Measurements from ENCODE around the gene GRAMD1A.

Gene GRAMD1A

DNA sequence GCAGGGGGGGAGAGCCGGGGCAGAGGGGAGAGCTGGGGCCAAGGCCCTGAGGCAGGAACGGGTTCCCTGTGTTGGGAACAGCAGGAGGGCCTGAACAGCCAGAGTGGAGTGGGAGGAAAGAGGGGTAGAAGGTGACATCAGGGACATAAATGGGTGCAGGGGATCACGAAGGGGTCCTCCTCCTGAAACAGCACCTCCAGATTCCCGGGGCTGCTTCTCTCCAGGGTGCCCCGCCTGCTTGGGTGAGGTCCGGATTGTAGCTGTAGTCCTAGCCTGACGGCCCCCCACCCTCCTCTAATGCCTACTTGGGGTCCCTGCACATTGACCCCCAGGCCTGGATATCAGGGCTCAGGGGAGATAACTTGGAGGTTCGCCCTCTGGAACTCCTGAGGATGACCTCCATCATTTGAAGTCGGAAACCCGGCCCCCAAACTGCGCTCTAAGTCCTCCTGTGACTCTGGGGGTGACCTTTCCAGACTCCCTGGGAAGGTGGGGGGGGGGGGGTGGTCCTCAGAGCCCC is 29.7 kb downstream of the GRAMD1A start:
- Histone ChIP-seq H3K4me3 (ENCODE audit: low read length) (no peak overlapping the region), H3K4me1 (ENCODE audit: control insufficient read depth, insufficient read depth, low read length) (peaks cover 6% of the 10 kb centered on the region), H3K36me3 (ENCODE audit: control insufficient read depth, insufficient read depth, low read length) (no peaks in the 10 kb centered on the region), H3K27me3 (ENCODE audit: control insufficient read depth, insufficient read depth, low read length) (peaks cover 21% of the 10 kb centered on the region), H3K9ac (ENCODE audit: low read length) (peak overlapping the region; percentile 39), H3K9me3 (ENCODE audit: control insufficient read depth, low read length) (no peaks in the 10 kb centered on the region)

DNA sequence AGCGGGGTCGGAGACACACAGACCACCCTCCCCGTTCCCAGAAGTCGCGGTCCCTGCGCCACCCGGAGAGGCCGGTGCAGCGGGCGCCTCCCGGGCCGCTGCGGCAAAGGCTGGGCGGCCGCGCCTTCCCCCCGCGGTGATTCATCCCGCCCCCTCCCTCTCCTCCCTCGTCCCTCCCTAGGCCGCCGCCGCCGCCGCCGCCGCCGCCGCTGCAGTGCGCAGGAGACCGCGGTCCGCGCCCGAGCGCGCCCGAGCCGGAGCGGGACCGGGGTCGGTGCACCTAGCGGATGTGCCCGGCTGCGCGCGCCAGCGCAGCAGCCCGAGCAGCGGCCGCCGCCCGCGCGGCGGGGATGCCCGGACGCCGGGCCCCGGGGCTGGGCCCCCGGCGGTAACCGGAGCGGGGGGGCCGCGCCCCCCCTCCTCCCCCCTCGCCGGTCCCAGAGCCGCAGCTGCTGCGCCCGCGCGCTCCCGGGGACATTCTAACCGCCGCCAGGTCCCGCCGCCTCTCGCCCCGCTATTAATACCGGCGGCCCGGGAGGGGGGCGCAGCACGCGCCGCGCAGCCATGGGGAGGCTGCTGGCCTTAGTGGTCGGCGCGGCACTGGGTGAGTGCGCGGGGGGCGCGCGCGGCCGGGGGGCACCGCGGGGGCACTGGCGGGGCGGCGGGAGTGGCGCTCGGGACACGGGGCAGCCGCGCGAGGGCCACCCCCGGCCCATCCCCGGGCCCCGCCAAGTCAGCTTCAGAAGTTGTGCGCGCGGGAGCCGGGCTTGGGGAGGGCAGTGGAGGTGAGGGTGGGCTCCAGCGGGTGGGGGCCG is 30.3 kb downstream of the GRAMD1A start, which contains the start of gene SCN1B:
Gene SCN1B, plus strand, starts transcription at position 214 of the 815 bp plus-strand sequence. Its CDS starts 351 bp downstream, at position 565.
- no peaks in the 10 kb centered on the region for H3K36me3 ChIP-seq (ENCODE audit: control insufficient read depth, insufficient read depth, low read length)
- H3K9me3 ChIP-seq (ENCODE audit: control insufficient read depth, low read length): no peaks in the 10 kb centered on the region
- H3K9ac ChIP-seq (ENCODE audit: low read length): peak within 1 kb of the TSS; percentile 39
- H3K4me3 ChIP-seq (ENCODE audit: low read length): no peak within 1 kb of the TSS
- peaks cover 21% of the 10 kb centered on the region for H3K27me3 ChIP-seq (ENCODE audit: control insufficient read depth, insufficient read depth, low read length)
- H3K4me1 ChIP-seq (ENCODE audit: control insufficient read depth, insufficient read depth, low read length): peaks cover 6% of the 10 kb centered on the region

DNA sequence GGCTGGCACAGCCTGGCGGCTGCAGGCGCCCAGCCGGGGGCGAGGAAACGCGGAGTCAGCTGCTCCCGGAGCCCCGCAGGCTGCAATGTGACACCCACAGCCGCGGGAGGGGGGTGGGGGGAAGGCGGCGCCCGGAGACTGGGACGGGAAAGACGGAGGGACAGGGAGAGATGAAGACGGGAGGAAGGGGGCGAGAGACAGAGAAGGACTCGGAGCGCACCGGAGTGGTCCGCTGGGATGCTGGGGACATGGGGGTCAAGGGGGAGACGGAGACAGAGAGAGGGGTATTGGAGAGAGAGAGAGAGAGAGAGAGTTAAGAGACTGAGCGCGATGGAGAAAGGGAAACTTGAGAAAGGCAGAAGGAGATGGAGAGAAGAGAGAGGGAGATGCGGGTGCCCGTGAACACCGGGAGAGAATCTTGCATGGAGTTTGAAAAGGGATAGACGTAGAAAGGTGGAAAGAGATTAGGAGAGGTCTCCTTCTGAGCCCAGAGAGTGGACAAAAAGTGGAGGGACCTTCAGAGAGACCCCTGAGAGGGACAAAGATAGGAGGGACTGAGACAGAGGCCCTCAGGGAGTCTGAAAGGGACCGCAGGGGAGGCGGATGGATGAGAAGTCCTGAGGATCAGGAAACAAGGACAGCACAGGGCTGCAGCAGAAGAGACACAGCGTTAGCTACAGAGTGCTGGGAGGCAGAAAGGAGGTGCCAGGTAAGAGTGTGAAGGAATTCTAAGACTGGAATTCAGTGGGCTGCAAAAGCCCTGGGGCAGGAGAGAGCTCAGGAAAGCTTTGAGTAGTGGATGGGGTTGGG is 31.2 kb downstream of the GRAMD1A start:
- Histone ChIP-seq H3K27me3 (ENCODE audit: control insufficient read depth, insufficient read depth, low read length) (peaks cover 21% of the 10 kb centered on the region), H3K4me1 (ENCODE audit: control insufficient read depth, insufficient read depth, low read length) (peaks cover 6% of the 10 kb centered on the region), H3K9ac (ENCODE audit: low read length) (no peak overlapping the region), H3K36me3 (ENCODE audit: control insufficient read depth, insufficient read depth, low read length) (no peaks in the 10 kb centered on the region), H3K9me3 (ENCODE audit: control insufficient read depth, low read length) (no peaks in the 10 kb centered on the region), H3K4me3 (ENCODE audit: low read length) (no peak overlapping the region)

DNA sequence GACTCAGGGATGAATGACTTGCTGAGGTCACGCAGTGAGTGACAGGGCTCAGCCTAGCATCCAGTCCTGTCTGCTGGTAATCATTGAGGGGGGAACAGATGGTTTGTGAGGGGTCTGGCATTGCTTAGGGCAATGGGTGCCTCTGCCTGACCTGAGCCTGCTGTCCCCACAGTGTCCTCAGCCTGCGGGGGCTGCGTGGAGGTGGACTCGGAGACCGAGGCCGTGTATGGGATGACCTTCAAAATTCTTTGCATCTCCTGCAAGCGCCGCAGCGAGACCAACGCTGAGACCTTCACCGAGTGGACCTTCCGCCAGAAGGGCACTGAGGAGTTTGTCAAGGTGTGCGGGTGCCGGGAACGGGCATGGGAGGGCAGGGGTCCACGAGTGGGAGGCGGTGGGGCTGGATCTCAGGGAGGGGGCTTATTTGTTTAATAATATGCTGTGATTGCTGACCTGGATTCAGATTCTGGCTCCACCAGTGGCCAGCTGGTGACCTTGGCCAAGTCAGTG is 32.3 kb downstream of the GRAMD1A start:
- Histone ChIP-seq H3K27me3 (ENCODE audit: control insufficient read depth, insufficient read depth, low read length) (peaks cover 21% of the 10 kb centered on the region), H3K9me3 (ENCODE audit: control insufficient read depth, low read length) (no peaks in the 10 kb centered on the region), H3K4me3 (ENCODE audit: low read length) (no peak overlapping the region), H3K4me1 (ENCODE audit: control insufficient read depth, insufficient read depth, low read length) (peaks cover 6% of the 10 kb centered on the region), H3K9ac (ENCODE audit: low read length) (no peak overlapping the region), H3K36me3 (ENCODE audit: control insufficient read depth, insufficient read depth, low read length) (no peaks in the 10 kb centered on the region)

DNA sequence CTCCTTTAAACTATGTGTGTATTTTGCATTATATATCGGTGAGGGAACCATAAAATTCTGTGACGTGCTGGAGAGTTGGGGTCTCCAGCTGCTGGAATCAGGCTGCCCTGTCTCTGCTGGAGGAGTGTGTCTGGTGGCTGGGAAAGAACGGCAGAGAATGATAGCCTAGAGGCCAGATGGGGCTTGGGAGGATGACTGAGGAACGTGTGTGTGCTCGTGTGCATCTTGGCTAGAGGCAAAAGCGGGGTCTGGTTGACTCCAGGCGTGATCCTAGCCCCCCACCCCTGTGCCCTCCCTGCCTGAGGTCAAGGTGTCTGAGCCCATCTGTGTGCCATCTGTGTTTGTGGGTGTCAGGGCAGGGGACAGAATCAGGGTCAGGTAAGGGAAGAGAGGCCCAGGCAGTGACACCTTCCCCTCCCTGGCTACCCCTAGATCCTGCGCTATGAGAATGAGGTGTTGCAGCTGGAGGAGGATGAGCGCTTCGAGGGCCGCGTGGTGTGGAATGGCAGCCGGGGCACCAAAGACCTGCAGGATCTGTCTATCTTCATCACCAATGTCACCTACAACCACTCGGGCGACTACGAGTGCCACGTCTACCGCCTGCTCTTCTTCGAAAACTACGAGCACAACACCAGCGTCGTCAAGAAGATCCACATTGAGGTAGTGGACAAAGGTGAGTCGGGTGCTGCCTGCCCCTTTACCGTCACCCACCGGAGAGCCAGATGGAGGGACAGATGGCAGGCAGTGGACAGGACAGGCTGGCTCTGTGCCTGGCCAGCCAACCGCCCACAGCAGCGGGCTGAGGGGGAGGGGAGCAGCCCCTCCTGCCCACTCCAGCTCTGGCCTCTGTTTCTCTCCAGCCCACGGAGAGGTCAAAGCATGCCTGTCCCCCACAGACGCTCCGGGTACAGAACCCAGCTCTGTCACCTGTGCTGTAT is 33.2 kb downstream of the GRAMD1A start:
- H3K36me3 ChIP-seq (ENCODE audit: control insufficient read depth, insufficient read depth, low read length): no peaks in the 10 kb centered on the region
- peaks cover 6% of the 10 kb centered on the region for H3K4me1 ChIP-seq (ENCODE audit: control insufficient read depth, insufficient read depth, low read length)
- H3K4me3 ChIP-seq (ENCODE audit: low read length): no peak overlapping the region
- peaks cover 21% of the 10 kb centered on the region for H3K27me3 ChIP-seq (ENCODE audit: control insufficient read depth, insufficient read depth, low read length)
- no peak overlapping the region for H3K9ac ChIP-seq (ENCODE audit: low read length)
- H3K9me3 ChIP-seq (ENCODE audit: control insufficient read depth, low read length): no peaks in the 10 kb centered on the region

DNA sequence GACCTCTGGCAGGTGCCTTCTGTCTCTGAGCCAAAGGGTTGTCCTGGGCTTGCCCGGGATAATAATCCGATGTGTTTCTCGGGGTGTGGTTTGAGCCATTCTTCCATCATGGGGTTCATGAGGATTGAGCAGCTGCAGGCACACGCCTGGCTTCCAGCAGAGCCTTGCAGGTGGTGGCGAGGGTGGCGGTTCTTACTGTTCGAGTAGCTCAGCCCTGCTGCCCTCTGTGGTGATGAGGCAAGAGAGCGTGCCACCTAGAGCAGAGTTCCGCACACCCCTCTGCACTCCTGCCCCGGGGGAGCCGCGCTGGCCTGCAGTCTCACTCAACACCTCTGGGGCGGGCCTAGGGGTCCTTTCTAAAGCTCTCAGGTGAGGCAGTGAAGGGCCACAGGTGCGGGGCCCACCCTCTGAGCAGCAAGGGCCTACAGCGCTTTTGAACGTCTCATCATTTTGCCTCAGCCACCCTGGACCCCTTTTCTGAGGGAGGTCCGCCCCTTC is 33.9 kb downstream of the GRAMD1A start:
- no peak overlapping the region for H3K4me3 ChIP-seq (ENCODE audit: low read length)
- no peaks in the 10 kb centered on the region for H3K36me3 ChIP-seq (ENCODE audit: control insufficient read depth, insufficient read depth, low read length)
- H3K4me1 ChIP-seq (ENCODE audit: control insufficient read depth, insufficient read depth, low read length): peaks cover 6% of the 10 kb centered on the region
- H3K27me3 ChIP-seq (ENCODE audit: control insufficient read depth, insufficient read depth, low read length): peaks cover 21% of the 10 kb centered on the region
- no peaks in the 10 kb centered on the region for H3K9me3 ChIP-seq (ENCODE audit: control insufficient read depth, low read length)
- no peak overlapping the region for H3K9ac ChIP-seq (ENCODE audit: low read length)

DNA sequence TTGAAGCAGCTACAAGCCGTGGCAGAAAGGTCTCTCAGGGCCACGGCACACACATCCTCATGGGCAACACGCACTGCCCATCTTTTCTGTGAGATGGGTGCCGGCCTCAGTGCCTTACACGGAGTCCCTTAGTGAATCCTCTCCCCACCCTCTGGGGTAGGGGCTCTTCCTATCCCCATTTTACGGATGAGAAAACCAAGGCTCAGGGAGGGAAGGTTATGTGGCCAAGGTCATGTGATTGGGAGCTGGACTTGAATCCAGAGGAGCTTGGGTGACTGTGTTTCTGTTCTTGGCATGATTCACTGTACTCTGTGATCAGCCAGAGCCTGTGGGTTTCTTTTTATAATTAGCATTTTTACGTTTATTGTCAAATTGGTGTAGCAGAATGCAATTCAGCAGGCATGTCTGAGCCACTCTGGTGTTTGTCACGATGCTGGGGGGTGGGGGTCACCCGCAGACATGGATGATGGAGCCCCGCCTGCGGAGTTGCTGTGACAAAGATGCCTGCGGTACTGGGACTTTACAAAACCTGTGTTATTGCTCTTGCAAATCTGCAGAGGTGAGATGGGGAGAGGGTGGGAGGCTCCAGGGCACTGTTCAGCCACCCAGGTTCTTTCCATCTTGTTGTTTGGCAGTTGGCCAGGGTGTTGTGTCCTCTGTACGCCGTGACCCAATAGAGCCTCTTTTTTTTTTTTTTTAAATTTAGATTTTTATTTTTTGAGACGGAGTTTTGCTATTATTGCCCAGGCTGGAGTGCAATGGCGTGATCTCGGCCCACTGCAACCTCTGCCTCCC is 34.7 kb downstream of the GRAMD1A start:
- Histone ChIP-seq H3K4me3 (ENCODE audit: low read length) (no peak overlapping the region), H3K27me3 (ENCODE audit: control insufficient read depth, insufficient read depth, low read length) (peaks cover 19% of the 10 kb centered on the region), H3K4me1 (ENCODE audit: control insufficient read depth, insufficient read depth, low read length) (peaks cover 3% of the 10 kb centered on the region), H3K36me3 (ENCODE audit: control insufficient read depth, insufficient read depth, low read length) (no peaks in the 10 kb centered on the region), H3K9ac (ENCODE audit: low read length) (no peak overlapping the region), H3K9me3 (ENCODE audit: control insufficient read depth, low read length) (no peaks in the 10 kb centered on the region)

DNA sequence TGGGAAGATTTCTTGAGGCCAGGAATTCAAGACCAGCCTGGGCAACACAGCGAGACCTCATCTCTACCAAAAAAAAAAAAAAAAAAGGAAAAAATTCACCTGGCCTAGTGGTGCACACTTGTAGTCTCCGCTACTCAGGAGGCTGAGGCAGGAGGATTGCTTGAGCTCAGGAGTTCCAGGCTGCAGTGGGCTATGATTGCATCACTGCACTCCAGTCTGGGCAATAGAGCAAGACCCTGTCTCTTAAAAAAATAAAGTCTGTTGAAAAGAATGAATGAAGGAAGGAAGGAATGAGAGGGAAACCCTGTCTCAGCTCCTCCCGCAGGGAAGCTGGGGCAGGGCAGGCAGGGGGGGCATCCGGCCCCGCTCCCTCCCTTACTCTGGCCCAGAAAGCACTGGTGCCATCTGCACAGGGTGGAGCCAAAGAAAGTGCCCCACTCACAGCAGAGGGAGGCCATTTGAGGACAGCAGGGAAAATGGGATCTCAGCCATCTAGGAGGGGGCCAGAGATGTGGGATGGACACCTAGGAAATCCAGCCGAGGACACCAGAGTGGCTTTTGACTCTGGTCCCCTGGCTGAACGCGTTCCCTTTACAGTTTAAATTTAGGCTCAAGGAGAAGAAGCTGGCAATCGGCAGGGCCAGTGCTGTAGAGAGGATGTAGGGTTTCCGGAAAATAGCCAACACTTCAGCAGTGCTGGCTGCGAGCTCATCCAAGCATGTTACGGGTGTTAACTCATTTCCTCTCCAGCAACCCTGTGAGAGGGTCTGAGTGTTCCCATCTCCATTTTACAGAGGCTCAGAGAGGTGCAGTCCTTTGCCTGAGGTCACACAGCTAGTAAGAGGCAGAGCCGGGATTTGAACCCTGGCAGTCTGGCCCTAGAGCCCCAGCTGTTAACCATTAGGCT is 37.8 kb downstream of the GRAMD1A start:
- H3K9me3 ChIP-seq (ENCODE audit: control insufficient read depth, low read length): no peaks in the 10 kb centered on the region
- peaks cover 2% of the 10 kb centered on the region for H3K27me3 ChIP-seq (ENCODE audit: control insufficient read depth, insufficient read depth, low read length)
- H3K4me1 ChIP-seq (ENCODE audit: control insufficient read depth, insufficient read depth, low read length): peaks cover 27% of the 10 kb centered on the region
- H3K36me3 ChIP-seq (ENCODE audit: control insufficient read depth, insufficient read depth, low read length): no peaks in the 10 kb centered on the region
- no peak overlapping the region for H3K9ac ChIP-seq (ENCODE audit: low read length)
- no peak overlapping the region for H3K4me3 ChIP-seq (ENCODE audit: low read length)

DNA sequence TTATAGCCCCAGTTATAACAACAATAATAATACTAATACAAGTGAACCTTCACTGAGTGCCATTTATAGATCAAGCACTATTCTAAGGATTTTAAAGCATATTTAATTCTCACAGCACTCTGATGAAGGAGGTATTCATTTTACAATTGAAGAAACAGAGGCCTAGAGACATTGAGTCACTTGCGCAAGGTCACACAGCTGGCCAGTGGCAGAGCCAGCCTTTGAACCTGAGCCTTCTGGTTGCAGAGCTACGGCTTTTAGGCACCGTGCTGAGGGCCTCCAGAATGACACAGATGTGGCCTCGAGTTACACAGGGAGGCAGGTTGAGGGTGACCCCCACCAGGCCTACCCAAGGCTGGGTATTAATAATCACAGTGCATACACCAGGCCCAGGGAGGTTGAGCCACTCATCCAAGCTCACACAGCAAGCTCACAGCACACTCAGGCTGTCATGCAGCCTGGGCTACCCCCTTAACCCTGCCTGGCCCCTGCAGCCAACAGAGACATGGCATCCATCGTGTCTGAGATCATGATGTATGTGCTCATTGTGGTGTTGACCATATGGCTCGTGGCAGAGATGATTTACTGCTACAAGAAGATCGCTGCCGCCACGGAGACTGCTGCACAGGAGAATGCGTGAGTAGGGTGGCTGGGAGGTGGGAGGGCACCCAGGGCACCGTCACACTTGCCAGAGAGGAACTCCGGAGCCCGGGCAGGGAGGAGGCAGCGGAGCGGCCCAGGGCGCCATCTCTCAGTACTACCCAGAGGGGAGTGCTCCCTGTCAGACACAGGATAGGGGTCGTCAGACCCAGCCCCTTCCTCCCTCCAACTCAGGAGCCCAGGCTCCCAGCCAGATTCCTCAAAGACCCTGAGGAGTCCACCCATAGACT is 38.7 kb downstream of the GRAMD1A start:
- Histone ChIP-seq H3K4me1 (ENCODE audit: control insufficient read depth, insufficient read depth, low read length) (peaks cover 28% of the 10 kb centered on the region), H3K9me3 (ENCODE audit: control insufficient read depth, low read length) (no peaks in the 10 kb centered on the region), H3K27me3 (ENCODE audit: control insufficient read depth, insufficient read depth, low read length) (peaks cover 2% of the 10 kb centered on the region), H3K4me3 (ENCODE audit: low read length) (no peak overlapping the region), H3K9ac (ENCODE audit: low read length) (no peak overlapping the region), H3K36me3 (ENCODE audit: control insufficient read depth, insufficient read depth, low read length) (no peaks in the 10 kb centered on the region)
